PC-3 (cell line): Measurements from ENCODE around the gene TMTC1.

Experiments used
- CTCF ChIP-seq: fragments of 300-600 bp; sonication (generic); conservative IDR thresholded peaks from 2 replicates; pipeline ENCODE4 v1.5.1; 2017; ENCODE audit warnings: antibody characterized with exemption, low read depth, mild to moderate bottlenecking, low read length
- EZH2 ChIP-seq: fragments of 300-600 bp; sonication (generic); IDR thresholded peaks from one replicate; pipeline ENCODE4 v1.6.1; 2017; ENCODE audit warnings: antibody characterized with exemption, mild to moderate bottlenecking, low read length; ENCODE audit not compliant: unreplicated experiment
- EZH2phosphoT487 ChIP-seq: fragments of 300-600 bp; sonication (generic); IDR thresholded peaks from 2 replicates; pipeline ENCODE4 v1.6.1; 2018; ENCODE audit warnings: mild to moderate bottlenecking, antibody characterized with exemption, low read length, borderline replicate concordance

GRCh38 chr12:29738365-29738764, 45.4 kb downstream of the TMTC1 start:
- no peak for TF ChIP-seq CTCF
- TF ChIP-seq EZH2phosphoT487: no peak
- no peak for TF ChIP-seq EZH2
